Left renal cortex interstitium (tissue), 4 donors: ENCODE data around the gene E2F8. TPM values are rescaled to one million over a fixed set of nuclear protein-coding genes. Genes with fewer than 3 reads are reported as not detected.
"Not testable (repeated sequence)": the region's sequence is repeated elsewhere in the genome, so short reads cannot be mapped to it uniquely, and the experiment has no call there.

ENCODE experiments used
- DNase-seq, 4 donors: peaks; one replicate each; pipeline ENCODE4 v3.0.0-alpha.2; 2013; ENCODE audit warnings: low read depth in 4 of 4, low spot score in 2 of 4, missing footprints in 1 of 4
- polyA plus RNA-seq, 4 donors: library from polyadenylated mRNA; unstranded; fragments of 120-200 nt; gene quantifications; one replicate each; pipeline ENCODE4 v1.2.1, GENCODE V29; 2013; ENCODE audit not compliant: insufficient read length in 4 of 4

The E2F8 gene
- polyA plus RNA-seq, result 1 to 10 TPM; 5.9 to 9.8 (median 8.1) TPM

GRCh38 chr11:19240420-19241259 lies at the start of gene E2F8:
Gene E2F8 (minus strand): TSS chr11:19240945. CDS start chr11:19240121, 824 bp downstream.
- peak; percentile 81 to 94 (median 88) for DNase-seq

GRCh38 chr11:19290356-19290755 lies 49.6 kb upstream of the E2F8 start:
- no peak for DNase-seq

GRCh38 chr11:19288256-19288655 lies 47.5 kb upstream of the E2F8 start:
- DNase-seq, result no peak

- no peak for DNase-seq
These were observed 45.7 kb upstream of the E2F8 start for GRCh38 chr11:19286411-19286810.

- no peak for DNase-seq
These were observed 44.1 kb upstream of the E2F8 start for GRCh38 chr11:19284881-19285280.

- no peak for DNase-seq
These were observed 43.2 kb upstream of the E2F8 start for GRCh38 chr11:19283991-19284390.

- no peak for DNase-seq
These were observed 40.8 kb upstream of the E2F8 start for GRCh38 chr11:19281555-19281954.

GRCh38 chr11:19281041-19281440 lies 40.3 kb upstream of the E2F8 start:
- no peak for DNase-seq

- DNase-seq, result no peak
These were observed 38.7 kb upstream of the E2F8 start for GRCh38 chr11:19279451-19279850.

GRCh38 chr11:19276859-19277808 lies 36.4 kb upstream of the E2F8 start:
- DNase-seq, result no peak

GRCh38 chr11:19275496-19275895 lies 34.8 kb upstream of the E2F8 start:
- no peak for DNase-seq

- not testable (repeated sequence) for DNase-seq
These were observed 32.5 kb upstream of the E2F8 start for GRCh38 chr11:19273219-19273618.

- DNase-seq, result no peak
These were observed 28.2 kb upstream of the E2F8 start for GRCh38 chr11:19268909-19269308.

- no peak for DNase-seq
These were observed 26.8 kb upstream of the E2F8 start for GRCh38 chr11:19267567-19267966.

- no peak for DNase-seq
These were observed 22.6 kb upstream of the E2F8 start for GRCh38 chr11:19263333-19263732.

- peak in 1 of 4 donors; percentile 21 for DNase-seq
These were observed 19.0 kb upstream of the E2F8 start for GRCh38 chr11:19259487-19260345.

- no peak for DNase-seq
These were observed 18.0 kb upstream of the E2F8 start for GRCh38 chr11:19258641-19259230.

GRCh38 chr11:19254441-19254840 lies 13.7 kb upstream of the E2F8 start:
- DNase-seq, result not testable (repeated sequence)

GRCh38 chr11:19253817-19254216 lies 13.1 kb upstream of the E2F8 start:
- no peak for DNase-seq

- no peak for DNase-seq
These were observed 12.5 kb upstream of the E2F8 start for GRCh38 chr11:19253153-19253745.
